GM12878 (cell line): Measurements from ENCODE around the gene PASK.

Experiments
- BACH1 ChIP-seq: fragments of 450-650 bp; IDR thresholded peaks from 2 replicates; pipeline ENCODE4 v1.6.1; 2017; ENCODE audit warnings: mild to moderate bottlenecking, borderline replicate concordance
- EZH2 ChIP-seq: IDR thresholded peaks from 2 replicates; pipeline ENCODE4 v1.6.1; 2012; ENCODE audit warnings: low read depth, mild to moderate bottlenecking, control low read depth, inconsistent platforms, low read length, borderline replicate concordance; ENCODE audit not compliant: control insufficient read depth
- LARP7 ChIP-seq: fragments of 450-650 bp; IDR thresholded peaks from 2 replicates; pipeline ENCODE4 v1.6.1; 2017; ENCODE audit warnings: mild to moderate bottlenecking
- TF ChIP-seq, protein P1 (sequence below): fragments of 450-650 bp; IDR thresholded peaks from 2 replicates; pipeline ENCODE4 v1.6.1; 2017; ENCODE audit warnings: mild to moderate bottlenecking

DNA sequence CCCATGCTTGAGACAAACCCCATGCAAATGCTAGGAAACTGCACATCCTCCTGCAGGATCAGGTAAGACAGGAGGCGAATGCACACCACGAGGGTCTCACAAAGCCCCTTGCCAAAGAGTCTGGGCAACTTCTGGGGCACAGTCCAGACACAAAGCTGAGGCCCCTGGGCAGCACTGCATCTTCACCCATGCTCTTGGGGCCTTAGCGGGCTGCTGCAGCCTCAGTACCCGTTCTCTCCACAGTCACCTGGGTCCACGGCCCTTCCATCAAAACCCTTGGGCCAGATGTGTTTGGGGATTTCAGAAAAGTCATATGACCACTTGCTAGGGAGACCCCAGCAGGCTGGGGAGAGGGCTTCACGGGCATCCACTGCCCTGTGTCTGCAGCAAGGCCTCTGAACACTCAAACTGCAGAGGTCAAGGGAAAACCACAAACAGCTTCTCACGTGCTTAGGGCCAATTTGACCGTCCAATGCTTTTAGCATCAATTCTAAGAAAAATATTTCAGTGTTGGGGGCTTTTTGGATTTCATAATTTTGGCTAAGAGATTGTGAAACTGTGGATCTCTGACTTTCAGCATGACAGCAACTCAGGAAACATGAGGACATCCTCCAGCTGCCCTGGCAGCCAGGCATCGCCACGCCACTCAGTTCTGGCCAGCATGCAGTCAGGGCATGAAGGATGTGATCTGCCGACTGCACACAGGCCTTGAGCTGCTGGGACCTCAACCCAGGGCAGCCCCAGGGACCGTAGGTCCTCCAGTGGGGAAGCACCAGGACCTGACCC lies 20.0 kb downstream of the PASK start:
- TF ChIP-seq EZH2, result no peak
- TF ChIP-seq LARP7, result no peak
- TF ChIP-seq BACH1, result no peak
- TF ChIP-seq, protein P1, sequence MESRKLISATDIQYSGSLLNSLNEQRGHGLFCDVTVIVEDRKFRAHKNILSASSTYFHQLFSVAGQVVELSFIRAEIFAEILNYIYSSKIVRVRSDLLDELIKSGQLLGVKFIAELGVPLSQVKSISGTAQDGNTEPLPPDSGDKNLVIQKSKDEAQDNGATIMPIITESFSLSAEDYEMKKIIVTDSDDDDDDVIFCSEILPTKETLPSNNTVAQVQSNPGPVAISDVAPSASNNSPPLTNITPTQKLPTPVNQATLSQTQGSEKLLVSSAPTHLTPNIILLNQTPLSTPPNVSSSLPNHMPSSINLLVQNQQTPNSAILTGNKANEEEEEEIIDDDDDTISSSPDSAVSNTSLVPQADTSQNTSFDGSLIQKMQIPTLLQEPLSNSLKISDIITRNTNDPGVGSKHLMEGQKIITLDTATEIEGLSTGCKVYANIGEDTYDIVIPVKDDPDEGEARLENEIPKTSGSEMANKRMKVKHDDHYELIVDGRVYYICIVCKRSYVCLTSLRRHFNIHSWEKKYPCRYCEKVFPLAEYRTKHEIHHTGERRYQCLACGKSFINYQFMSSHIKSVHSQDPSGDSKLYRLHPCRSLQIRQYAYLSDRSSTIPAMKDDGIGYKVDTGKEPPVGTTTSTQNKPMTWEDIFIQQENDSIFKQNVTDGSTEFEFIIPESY, result no peak
